ENCODE measurements around the gene DCTN5. TPM values are rescaled to one million over a fixed set of nuclear protein-coding genes. Genes with fewer than 3 reads are reported as not detected.
A peak's percentile ranks its signal among the peaks of the same experiment; 100 is the strongest.
"Not testable (repeated sequence)": the region's sequence is repeated elsewhere in the genome, so short reads cannot be mapped to it uniquely, and the experiment has no call there.

DCTN5 gene
- total RNA-seq, 1 donor from 2014 or later = 93.8 TPM

GRCh38 chr16:23611936-23612335 is 29.3 kb upstream of the DCTN5 start:
- Mint-ChIP-seq H3K9me3 (ENCODE audit: unreplicated experiment) (no peaks in the 10 kb centered on the region), H3K4me3 (ENCODE audit: unreplicated experiment) (no peak overlapping the region), H3K27me3 (ENCODE audit: unreplicated experiment) (no peaks in the 10 kb centered on the region), H3K36me3 (ENCODE audit: low read depth, unreplicated experiment) (peaks cover 18% of the 10 kb centered on the region), H3K27ac (ENCODE audit: unreplicated experiment) (no peak overlapping the region), H3K4me1 (ENCODE audit: unreplicated experiment) (no peaks in the 10 kb centered on the region)
- no peak for DNase-seq (ENCODE audit: low spot score)
- no peak for TF ChIP-seq CTCF (IDR thresholded peaks at IDR 0.05; ENCODE audit: unreplicated experiment)

- Mint-ChIP-seq H3K9me3 (ENCODE audit: unreplicated experiment) (no peaks in the 10 kb centered on the region), H3K36me3 (ENCODE audit: low read depth, unreplicated experiment) (peaks cover 17% of the 10 kb centered on the region), H3K27ac (ENCODE audit: unreplicated experiment) (peak overlapping the region; percentile 61), H3K4me3 (ENCODE audit: unreplicated experiment) (peak overlapping the region; percentile 12), H3K27me3 (ENCODE audit: unreplicated experiment) (peaks cover 3% of the 10 kb centered on the region), H3K4me1 (ENCODE audit: unreplicated experiment) (no peaks in the 10 kb centered on the region)
- no peak for DNase-seq (ENCODE audit: low spot score)
- TF ChIP-seq CTCF (IDR thresholded peaks at IDR 0.05; ENCODE audit: unreplicated experiment) = no peak
Measured at GRCh38 chr16:23615805-23616204, 25.5 kb upstream of the DCTN5 start.

GRCh38 chr16:23624092-23624491 is 17.2 kb upstream of the DCTN5 start:
- H3K36me3 Mint-ChIP-seq (ENCODE audit: low read depth, unreplicated experiment) = peaks cover 28% of the 10 kb centered on the region
- H3K27me3 Mint-ChIP-seq (ENCODE audit: unreplicated experiment) = peaks cover 4% of the 10 kb centered on the region
- DNase-seq (ENCODE audit: low spot score) = no peak
- no peaks in the 10 kb centered on the region for H3K9me3 Mint-ChIP-seq (ENCODE audit: unreplicated experiment)
- no peak for TF ChIP-seq CTCF (IDR thresholded peaks at IDR 0.05; ENCODE audit: unreplicated experiment)
- no peaks in the 10 kb centered on the region for H3K4me1 Mint-ChIP-seq (ENCODE audit: unreplicated experiment)
- no peak overlapping the region for H3K27ac Mint-ChIP-seq (ENCODE audit: unreplicated experiment)
- H3K4me3 Mint-ChIP-seq (ENCODE audit: unreplicated experiment) = peak overlapping the region; percentile 40

GRCh38 chr16:23629516-23629915 is 11.8 kb upstream of the DCTN5 start:
- TF ChIP-seq CTCF (IDR thresholded peaks at IDR 0.05; ENCODE audit: unreplicated experiment) = no peak
- no peak for DNase-seq (ENCODE audit: low spot score)
- Mint-ChIP-seq H3K4me3 (ENCODE audit: unreplicated experiment) (no peak overlapping the region), H3K4me1 (ENCODE audit: unreplicated experiment) (no peaks in the 10 kb centered on the region), H3K27me3 (ENCODE audit: unreplicated experiment) (no peaks in the 10 kb centered on the region), H3K9me3 (ENCODE audit: unreplicated experiment) (no peaks in the 10 kb centered on the region), H3K36me3 (ENCODE audit: low read depth, unreplicated experiment) (peaks cover 7% of the 10 kb centered on the region), H3K27ac (ENCODE audit: unreplicated experiment) (no peak overlapping the region)

DNA sequence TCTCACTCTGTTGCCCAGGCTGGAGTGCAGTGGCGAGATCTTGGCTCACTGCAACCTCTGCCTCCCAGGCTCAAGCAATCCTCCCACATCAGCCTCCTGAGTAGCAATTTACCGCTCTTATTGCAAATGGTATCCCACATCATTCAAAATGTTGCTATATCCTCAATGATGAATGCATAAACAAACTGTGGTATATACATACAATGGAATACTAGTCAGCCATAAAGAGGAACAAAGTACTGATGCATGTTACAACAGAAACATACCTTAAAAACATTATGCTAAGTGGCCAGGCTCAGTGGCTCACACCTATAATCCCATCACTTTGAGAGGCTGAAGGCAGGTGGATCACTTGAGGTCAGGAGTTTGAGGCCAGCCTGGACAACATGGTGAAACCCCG is 9.4 kb upstream of the DCTN5 start:
- H3K36me3 Mint-ChIP-seq (ENCODE audit: low read depth, unreplicated experiment); H3K9me3 Mint-ChIP-seq (ENCODE audit: unreplicated experiment); H3K4me1 Mint-ChIP-seq (ENCODE audit: unreplicated experiment); DNase-seq (ENCODE audit: low spot score); H3K27me3 Mint-ChIP-seq (ENCODE audit: unreplicated experiment); H3K4me3 Mint-ChIP-seq (ENCODE audit: unreplicated experiment): not testable (repeated sequence)
- H3K27ac Mint-ChIP-seq (ENCODE audit: unreplicated experiment) = peak overlapping the region; percentile 36

Measured in endothelial cell (in vitro differentiated cells).